Endothelial cell of hepatic sinusoid (primary cell): ENCODE data around the gene FLVCR1.

Experiments
- in situ Hi-C: cut with HindIII; loops from 2 replicates; pipeline ENCODE4 v1.10.0; 2017; ENCODE audit warnings: low sequenced_read_pairs

The FLVCR1 gene

DNA sequence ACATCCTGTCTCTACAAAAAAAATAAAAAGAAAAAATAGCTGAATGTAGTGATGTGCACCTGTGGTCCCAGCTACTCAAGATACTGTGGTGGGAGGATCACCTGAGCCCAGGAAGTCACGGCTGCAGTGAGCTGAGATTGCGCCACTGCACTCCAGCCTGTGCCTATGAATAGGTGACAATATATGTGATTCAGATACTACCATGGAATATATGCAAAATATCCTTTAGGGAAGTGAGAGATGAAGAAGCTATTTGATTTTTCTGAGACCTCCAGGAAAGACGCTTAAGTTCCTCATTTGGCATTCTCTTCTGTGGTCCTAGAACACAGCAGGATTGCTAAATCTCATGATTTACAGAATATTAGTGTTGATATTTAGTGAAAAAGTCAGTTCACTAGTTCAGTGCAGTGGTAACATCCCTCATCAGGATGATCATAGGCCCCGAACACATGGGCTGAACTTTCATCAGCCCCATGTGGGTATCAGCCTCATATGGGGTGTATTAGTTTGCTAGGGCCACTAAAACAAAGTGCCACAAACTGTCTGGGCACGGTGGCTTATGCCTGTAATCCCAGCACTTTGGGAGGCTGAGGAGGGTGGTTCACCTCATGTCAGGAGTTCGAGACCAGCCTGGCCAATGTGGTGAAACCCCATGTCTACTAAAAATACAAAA is 86.3 kb downstream of the FLVCR1 start:
- in situ Hi-C loops = no loop called here

DNA sequence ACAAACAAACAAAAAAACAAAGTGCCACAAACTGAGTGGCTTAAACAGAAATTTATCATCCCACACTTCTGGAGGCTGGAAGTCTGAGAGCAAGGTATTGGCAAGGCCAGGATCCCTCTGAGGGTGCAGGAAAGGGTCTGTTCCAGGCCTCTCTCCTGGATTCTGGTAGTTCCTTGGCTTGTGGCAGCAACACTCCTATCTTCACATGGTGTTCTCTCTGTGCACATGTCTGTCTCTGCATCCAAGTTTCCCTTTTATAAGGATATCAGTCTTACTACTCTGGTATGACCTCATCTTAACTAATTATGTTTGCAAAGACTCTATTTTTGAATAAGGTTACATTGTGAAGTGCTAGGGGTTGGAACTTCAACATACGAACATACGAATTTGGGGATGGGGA is 87.0 kb downstream of the FLVCR1 start:
- in situ Hi-C loops = no loop called here

DNA sequence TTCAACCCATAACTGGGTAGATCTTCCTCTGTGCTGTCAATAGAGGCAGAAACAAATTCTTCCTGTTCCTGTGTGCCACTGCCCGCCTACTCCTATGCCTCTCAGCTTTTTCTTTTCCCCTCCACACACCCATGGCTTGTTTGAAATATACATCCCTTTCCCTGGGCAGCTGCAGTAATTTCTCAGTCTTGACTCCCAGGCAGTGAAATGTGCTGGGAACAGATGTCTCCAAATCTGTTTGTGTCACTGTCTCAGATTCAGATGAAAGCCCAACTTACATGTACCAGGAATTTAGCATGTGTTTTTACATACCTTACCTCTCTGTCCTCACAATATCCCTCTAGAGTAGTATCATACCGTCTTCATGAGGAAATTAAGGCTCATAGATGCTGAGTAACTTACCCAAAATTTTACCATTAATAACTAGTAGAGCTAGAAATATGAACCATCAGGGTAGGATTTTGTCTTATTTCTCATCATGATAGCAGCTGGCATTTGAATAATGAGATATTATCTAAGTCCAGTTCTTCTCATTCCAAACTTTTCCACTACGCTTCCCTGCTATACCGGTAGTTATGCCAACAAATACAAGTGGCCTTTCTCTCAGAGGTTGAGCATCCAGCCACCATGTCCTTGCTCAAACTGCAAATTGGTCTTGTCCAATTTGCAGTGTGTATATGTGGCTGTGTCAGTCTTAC is 87.5 kb downstream of the FLVCR1 start:
- in situ Hi-C loops = no loop called here

DNA sequence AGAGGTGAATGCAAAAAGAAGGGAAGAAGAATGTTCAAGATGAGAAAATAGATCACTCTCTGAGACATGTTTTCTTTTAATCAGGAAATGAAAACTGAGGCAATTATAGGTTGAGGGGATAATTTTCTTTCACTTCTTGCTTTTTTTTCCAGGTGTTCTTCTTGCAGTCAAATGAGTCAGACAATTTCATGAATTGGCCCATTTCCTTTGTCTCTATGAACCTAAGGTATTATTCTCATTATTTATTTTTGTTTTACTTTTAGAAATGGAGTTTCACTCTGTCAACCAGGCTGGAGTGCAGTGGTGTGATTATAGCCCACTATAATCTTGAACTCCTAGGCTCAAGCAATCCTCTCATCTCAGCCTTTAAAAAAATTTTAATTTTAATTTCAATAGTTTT is 88.8 kb downstream of the FLVCR1 start:
- in situ Hi-C loops = no loop called here
